OCI-LY3 (cell line): ENCODE data around the gene PLBD1.

Experiments used
- H2AFZ ChIP-seq: fragments of 200-600, 300-600 bp; shearing (Covaris generic); 2 replicates; pipeline ENCODE4 v1.6.0; 2014; ENCODE audit warnings: antibody characterized with exemption, low read depth, low read length
- H3K27ac ChIP-seq: fragments of 200-600, 300-600 bp; sonication (generic); 2 replicates; pipeline ENCODE4 v1.5.1; 2014; ENCODE audit warnings: mild to moderate bottlenecking, low read length, moderate library complexity, mixed read lengths
- H3K27me3 ChIP-seq: fragments of 200-600, 300-600 bp; sonication (generic); 2 replicates; pipeline ENCODE4 v1.6.1; 2014; ENCODE audit warnings: low read depth, low read length, mixed read lengths
- H3K36me3 ChIP-seq: fragments of 200-600, 300-600 bp; sonication (generic); replicated peaks from 2 replicates; pipeline ENCODE3; 2014; ENCODE audit warnings: low read depth, low read length, mixed read lengths
- H3K4me1 ChIP-seq: fragments of 300-600, 200-600 bp; sonication (generic); 2 replicates; pipeline ENCODE4 v1.6.1; 2014; ENCODE audit warnings: low read length, mixed read lengths
- H3K4me2 ChIP-seq: fragments of 200-600, 300-600 bp; sonication (generic); 2 replicates; pipeline ENCODE4 v1.6.1; 2014; ENCODE audit warnings: low read length, mixed read lengths
- H3K4me3 ChIP-seq: fragments of 300-600, 200-600 bp; sonication (generic); 2 replicates; pipeline ENCODE4 v1.5.1; 2014; ENCODE audit warnings: antibody characterized with exemption, mild to moderate bottlenecking, low read length, moderate library complexity
- H3K79me2 ChIP-seq: fragments of 300-600, 200-600 bp; shearing (Covaris generic); 2 replicates; pipeline ENCODE4 v1.6.1; 2014; ENCODE audit warnings: mild to moderate bottlenecking, low read length, mixed read lengths
- H3K9ac ChIP-seq: fragments of 300-600, 200-600 bp; shearing (Covaris generic); 2 replicates; pipeline ENCODE4 v1.6.0; 2014; ENCODE audit warnings: mild to moderate bottlenecking, low read length, moderate library complexity
- H3K9me3 ChIP-seq: fragments of 200-600, 300-600 bp; shearing (Covaris generic); 2 replicates; pipeline ENCODE4 v1.6.1; 2014; ENCODE audit warnings: low read length, mixed read lengths; ENCODE audit not compliant: insufficient read depth
- H4K20me1 ChIP-seq: fragments of 200-600, 300-600 bp; sonication (generic); 2 replicates; pipeline ENCODE4 v1.6.1; 2016; ENCODE audit warnings: low read length, mixed read lengths; ENCODE audit not compliant: insufficient read depth
- CTCF ChIP-seq: fragments of 200-600, 300-600 bp; sonication (generic); IDR thresholded peaks from 2 replicates; pipeline ENCODE4 v1.5.1; 2014; ENCODE audit warnings: antibody characterized with exemption, low read length, low read depth
- EZH2phosphoT487 ChIP-seq: fragments of 200-600 bp; shearing (Covaris generic); IDR thresholded peaks from 2 replicates; pipeline ENCODE4 v1.6.1; 2018; ENCODE audit warnings: antibody characterized with exemption, mixed run types, low read depth

The PLBD1 gene

DNA sequence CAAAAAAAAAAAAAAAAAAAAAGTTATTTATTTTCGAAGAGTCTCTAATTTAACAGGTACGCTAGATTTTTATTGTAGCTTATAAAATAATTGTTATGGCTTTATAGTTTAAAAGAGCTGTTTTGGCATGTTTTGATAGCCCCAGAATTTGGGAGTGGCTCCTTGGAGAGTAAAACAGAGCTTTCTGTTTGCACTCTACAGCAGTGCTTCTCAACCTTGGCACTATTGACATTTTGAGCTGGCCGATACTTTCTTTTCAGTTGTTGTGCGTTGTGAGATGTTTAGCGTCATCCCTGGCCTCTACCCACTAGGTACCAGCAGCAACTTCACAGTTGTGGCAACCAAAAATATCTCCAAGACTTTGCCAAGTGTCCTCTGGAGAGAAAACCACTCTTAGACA lies 30.6 kb downstream of the PLBD1 start:
- TF ChIP-seq CTCF (no peak), EZH2phosphoT487 (no peak)

GRCh38 chr12:14532152-14532551 lies 35.5 kb downstream of the PLBD1 start:
- Histone ChIP-seq H3K27me3 (no peaks in the 10 kb centered on the region), H3K4me2 (no peak overlapping the region), H3K4me3 (no peak overlapping the region), H4K20me1 (no peaks in the 10 kb centered on the region), H3K27ac (no peak overlapping the region), H3K9ac (no peak overlapping the region), H3K79me2 (no peaks in the 10 kb centered on the region), H3K4me1 (no peaks in the 10 kb centered on the region), H2AFZ (no peak overlapping the region), H3K9me3 (no peaks in the 10 kb centered on the region), H3K36me3 (peaks cover 2% of the 10 kb centered on the region)
- TF ChIP-seq CTCF (no peak), EZH2phosphoT487 (no peak)

More for the DNA sequence above, 30.6 kb downstream of the PLBD1 start:
- Histone ChIP-seq H3K36me3 (peaks cover 2% of the 10 kb centered on the region), H3K4me3 (no peak overlapping the region), H3K27me3 (no peaks in the 10 kb centered on the region), H3K27ac (no peak overlapping the region), H3K9me3 (no peaks in the 10 kb centered on the region), H3K4me2 (no peak overlapping the region), H3K4me1 (no peaks in the 10 kb centered on the region), H2AFZ (no peak overlapping the region), H4K20me1 (no peaks in the 10 kb centered on the region), H3K9ac (no peak overlapping the region), H3K79me2 (no peaks in the 10 kb centered on the region)

GRCh38 chr12:14525964-14526363 lies 41.7 kb downstream of the PLBD1 start:
- Histone ChIP-seq H3K4me1 (no peaks in the 10 kb centered on the region), H4K20me1 (no peaks in the 10 kb centered on the region)
- no peak for TF ChIP-seq CTCF
- no peak for TF ChIP-seq EZH2phosphoT487

GRCh38 chr12:14521822-14522221 lies 45.9 kb downstream of the PLBD1 start:
- no peak overlapping the region for H3K9ac ChIP-seq
- H3K4me2 ChIP-seq, result no peak overlapping the region

More at GRCh38 chr12:14525964-14526363, 41.7 kb downstream of the PLBD1 start:
- H2AFZ ChIP-seq, result no peak overlapping the region
- no peak overlapping the region for H3K4me2 ChIP-seq
- no peak overlapping the region for H3K27ac ChIP-seq
- no peak overlapping the region for H3K9ac ChIP-seq
- H3K36me3 ChIP-seq, result peaks cover 15% of the 10 kb centered on the region
- H3K4me3 ChIP-seq, result no peak overlapping the region
- H3K79me2 ChIP-seq, result no peaks in the 10 kb centered on the region
- H3K27me3 ChIP-seq, result no peaks in the 10 kb centered on the region
- peaks cover 10% of the 10 kb centered on the region; the same call in 1 of the 2 replicates for H3K9me3 ChIP-seq

More at GRCh38 chr12:14521822-14522221, 45.9 kb downstream of the PLBD1 start:
- H3K27me3 ChIP-seq, result no peaks in the 10 kb centered on the region
- H3K9me3 ChIP-seq, result peaks cover 10% of the 10 kb centered on the region; the same call in 1 of the 2 replicates
- no peaks in the 10 kb centered on the region for H4K20me1 ChIP-seq
- TF ChIP-seq EZH2phosphoT487, result no peak
- no peak for TF ChIP-seq CTCF
- no peaks in the 10 kb centered on the region for H3K79me2 ChIP-seq
- peaks cover 28% of the 10 kb centered on the region for H3K36me3 ChIP-seq
- no peaks in the 10 kb centered on the region for H3K4me1 ChIP-seq
- no peak overlapping the region for H2AFZ ChIP-seq
- H3K4me3 ChIP-seq, result no peak overlapping the region
- no peak overlapping the region for H3K27ac ChIP-seq
